GM23248 (cell line): Measurements from ENCODE around the gene CAMK4. TPM values are rescaled to one million over a fixed set of nuclear protein-coding genes. Genes with fewer than 3 reads are reported as not detected.

ENCODE experiments used
- DNase-seq: peaks from one replicate; pipeline ENCODE4 v3.0.0-alpha.2; 2015
- H2AFZ ChIP-seq: fragments of 200-600 bp; sonication (generic); 2 replicates; pipeline ENCODE4 v1.6.1; 2016; ENCODE audit warnings: antibody characterized with exemption
- H3F3A ChIP-seq: fragments of 200-600 bp; sonication (generic); 2 replicates; pipeline ENCODE4 v1.6.1; 2016; ENCODE audit warnings: mild to moderate bottlenecking, antibody characterized with exemption, mixed run types; ENCODE audit not compliant: insufficient read depth
- H3K27ac ChIP-seq: fragments of 200-600 bp; sonication (generic); 2 replicates; pipeline ENCODE4 v1.5.1; 2016; ENCODE audit warnings: mild to moderate bottlenecking
- H3K27me3 ChIP-seq: fragments of 200-600 bp; sonication (generic); replicated peaks from 2 replicates; pipeline ENCODE4 v1.6.1; 2016; ENCODE audit warnings: mild to moderate bottlenecking; ENCODE audit not compliant: insufficient read depth
- H3K36me3 ChIP-seq: fragments of 200-600 bp; sonication (generic); 2 replicates; pipeline ENCODE4 v1.6.1; 2016; ENCODE audit warnings: low read depth, mild to moderate bottlenecking
- H3K4me1 ChIP-seq: fragments of 200-600 bp; sonication (generic); 2 replicates; pipeline ENCODE4 v1.6.1; 2016; ENCODE audit warnings: mild to moderate bottlenecking; ENCODE audit not compliant: insufficient read depth
- H3K4me2 ChIP-seq: fragments of 200-600 bp; sonication (generic); one replicate; pipeline ENCODE4 v1.6.1; 2016; ENCODE audit warnings: mild to moderate bottlenecking; ENCODE audit not compliant: unreplicated experiment
- H3K4me3 ChIP-seq: fragments of 200-600 bp; sonication (generic); 2 replicates; pipeline ENCODE4 v1.5.1; 2016; ENCODE audit warnings: mild to moderate bottlenecking
- H3K79me2 ChIP-seq: fragments of 200-600 bp; sonication (generic); 2 replicates; pipeline ENCODE4 v1.6.1; 2016; ENCODE audit warnings: mild to moderate bottlenecking; ENCODE audit not compliant: insufficient read depth
- H3K9ac ChIP-seq: fragments of 200-600 bp; sonication (generic); 2 replicates; pipeline ENCODE4 v1.6.1; 2016; ENCODE audit warnings: mild to moderate bottlenecking
- H3K9me2 ChIP-seq: fragments of 200-600 bp; sonication (generic); 2 replicates; pipeline ENCODE4 v1.6.1; 2016; ENCODE audit warnings: mixed run types, mild to moderate bottlenecking, moderate library complexity; ENCODE audit not compliant: insufficient read depth
- H3K9me3 ChIP-seq: fragments of 200-600 bp; sonication (generic); one replicate; pipeline ENCODE4 v1.6.1; 2017; ENCODE audit warnings: low read depth
- H4K20me1 ChIP-seq: fragments of 200-600 bp; sonication (generic); 2 replicates; pipeline ENCODE4 v1.6.0; 2016; ENCODE audit not compliant: insufficient read depth
- EZH2 ChIP-seq: fragments of 200-600 bp; sonication (generic); IDR thresholded peaks from 2 replicates; pipeline ENCODE4 v1.6.1; 2018; ENCODE audit warnings: antibody characterized with exemption, mild to moderate bottlenecking; ENCODE audit not compliant: insufficient read depth, poor library complexity, severe bottlenecking
- EZH2phosphoT487 ChIP-seq: fragments of 200-600 bp; sonication (generic); IDR thresholded peaks from 2 replicates; pipeline ENCODE4 v1.6.1; 2018; ENCODE audit warnings: antibody characterized with exemption, moderate library complexity, mild to moderate bottlenecking, low read depth; ENCODE audit not compliant: insufficient read depth
- WGBS, 2 experiments: methylation state at CpG; one replicate each; pipeline ENCODE4 v1.1.6; 2015 to 2017; ENCODE audit warnings: low lambda C conversion rate in 2 of 2, low coverage in 1 of 2; ENCODE audit errors: missing lambda C conversion rate in 2 of 2; 5-methylcytosine and 5-hydroxymethylcytosine counted together
- in situ Hi-C: fragments of 300-500 bp; cut with MboI; formaldehyde crosslinking; loops from 2 replicates; pipeline ENCODE4 v1.15.0; 2020
- polyA plus RNA-seq: library from polyadenylated mRNA; unstranded; fragments of >200 nt; fragmentation: Nextera tagmentation; extraction: Ambion mirVana; gene quantifications from 2 replicates; pipeline ENCODE4 v1.2.1, GENCODE V29; 2016
- total RNA-seq: library from RNA; depleted of rRNA; stranded (reverse); fragments of >200 nt; shearing (Covaris generic); gene quantifications from 2 replicates; pipeline ENCODE4 v1.2.3, GENCODE V29; 2014

Gene CAMK4
- total and polyA plus RNA-seq, 2 experiments from 2014 or later = 3.2 to 3.6 TPM

DNA sequence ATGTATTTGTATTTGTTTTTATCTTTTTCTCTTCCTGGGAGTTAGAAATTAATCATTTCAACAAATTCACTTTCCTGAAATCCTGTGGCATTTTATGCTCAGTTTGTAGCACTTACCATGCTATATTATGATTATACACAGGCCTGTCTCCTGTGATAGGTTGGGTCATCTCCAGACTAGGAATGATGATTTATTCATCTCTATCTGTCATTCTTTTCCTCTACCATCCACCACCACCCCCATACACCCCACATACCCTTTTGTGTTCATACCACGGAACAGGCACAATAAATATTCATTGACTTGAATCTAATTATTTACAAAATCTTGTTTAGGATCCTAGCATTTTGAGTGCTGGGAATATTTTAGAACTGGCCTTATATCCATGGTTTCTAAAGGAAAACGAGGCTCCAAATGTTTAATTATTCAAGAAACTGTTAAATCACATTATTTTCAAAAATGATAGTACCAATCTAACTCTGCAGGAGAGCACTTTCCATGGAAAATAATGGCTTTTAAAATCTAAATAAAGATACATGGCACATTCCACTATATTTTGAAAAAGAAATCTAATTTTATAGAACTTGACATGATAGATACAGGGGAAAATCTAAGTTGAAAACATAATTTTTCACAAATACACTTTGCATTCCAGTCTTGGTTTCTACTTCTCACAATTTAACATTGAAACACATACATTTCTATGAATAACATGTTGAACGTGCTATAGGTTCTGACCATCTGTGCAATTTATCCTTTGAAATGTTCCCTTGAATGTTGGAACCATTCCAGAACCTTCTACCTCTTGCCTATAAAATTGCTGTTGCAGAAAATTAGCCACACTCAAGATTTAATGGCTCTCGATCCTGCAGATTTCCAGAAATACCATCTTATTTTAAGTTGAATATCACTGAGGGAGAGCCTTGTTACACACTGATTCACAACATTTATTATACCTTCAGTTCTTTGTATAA, 198.8 kb downstream of the CAMK4 start:
- H3K9me2 ChIP-seq = no peaks in the 10 kb centered on the region
- in situ Hi-C loops = no loop called here
- 56 to 58% methylated on average over 4 of the region's 4 CpGs for WGBS, 2 experiments
- H3K36me3 ChIP-seq = no peaks in the 10 kb centered on the region
- no peak overlapping the region for H2AFZ ChIP-seq
- no peak overlapping the region for H3K27ac ChIP-seq
- H3F3A ChIP-seq = no peaks in the 10 kb centered on the region
- H3K79me2 ChIP-seq = no peaks in the 10 kb centered on the region
- no peaks in the 10 kb centered on the region for H3K27me3 ChIP-seq
- no peak overlapping the region for H3K4me2 ChIP-seq
- no peaks in the 10 kb centered on the region for H4K20me1 ChIP-seq
- no peak overlapping the region for H3K4me3 ChIP-seq
- DNase-seq = no peak
- TF ChIP-seq EZH2phosphoT487 (no peak), EZH2 (no peak)
- no peaks in the 10 kb centered on the region for H3K4me1 ChIP-seq
- H3K9ac ChIP-seq = no peak overlapping the region
- H3K9me3 ChIP-seq = no peaks in the 10 kb centered on the region

DNA sequence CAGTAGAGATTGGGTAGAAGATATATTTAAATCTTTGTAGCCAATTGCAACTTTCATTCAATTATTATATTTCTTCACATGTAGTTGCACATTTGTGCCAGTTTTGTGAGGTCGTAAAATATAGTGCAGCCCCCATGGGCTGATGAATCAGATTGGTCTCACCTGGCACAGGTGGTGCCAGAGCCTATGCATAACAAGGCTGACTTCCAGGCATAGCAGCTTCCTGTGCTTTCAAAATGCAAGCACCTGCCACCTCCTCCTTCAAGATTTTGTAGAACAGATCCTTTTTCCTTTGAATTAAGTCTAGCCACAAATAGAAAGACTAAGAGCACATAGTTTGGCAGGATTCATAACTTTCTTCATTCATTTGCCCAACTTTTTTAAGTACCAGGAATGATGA, 201.0 kb downstream of the CAMK4 start:
- Histone ChIP-seq H3K4me2 (no peak overlapping the region), H3K27me3 (no peaks in the 10 kb centered on the region), H3K36me3 (no peaks in the 10 kb centered on the region), H3F3A (no peaks in the 10 kb centered on the region), H3K4me3 (no peak overlapping the region), H4K20me1 (no peaks in the 10 kb centered on the region), H3K4me1 (no peaks in the 10 kb centered on the region), H2AFZ (no peak overlapping the region), H3K27ac (no peak overlapping the region), H3K79me2 (no peaks in the 10 kb centered on the region), H3K9ac (no peak overlapping the region), H3K9me3 (no peaks in the 10 kb centered on the region), H3K9me2 (no peaks in the 10 kb centered on the region)
- in situ Hi-C loops = no loop called here
- no peak for DNase-seq
- 46 to 47% methylated on average over 1 of the region's 1 CpG for WGBS, 2 experiments
- TF ChIP-seq EZH2 (no peak), EZH2phosphoT487 (no peak)

DNA sequence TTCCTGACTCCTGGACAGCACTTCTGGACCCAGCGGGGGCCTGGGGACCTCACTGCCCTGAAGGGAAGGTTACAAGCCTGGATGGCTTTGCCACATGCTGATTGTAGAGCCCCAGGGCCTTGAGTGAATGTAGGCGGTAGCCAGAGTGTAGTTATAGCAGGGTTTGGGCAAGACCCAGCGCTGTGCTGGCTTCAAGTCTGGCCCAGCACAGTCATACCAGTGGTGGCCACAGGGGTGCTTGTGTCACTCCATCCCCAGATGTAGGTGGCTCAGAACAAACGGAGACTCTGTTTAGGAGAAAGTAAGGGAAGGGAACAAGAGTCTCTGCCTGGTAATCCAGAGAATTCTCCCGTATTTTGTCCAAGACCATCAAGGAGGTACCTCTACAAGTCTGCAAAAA, 203.6 kb downstream of the CAMK4 start:
- no peak for DNase-seq
- 65 to 68% methylated on average over 5 of the region's 5 CpGs for WGBS, 2 experiments
- H3K27me3 ChIP-seq = no peaks in the 10 kb centered on the region
- H3K36me3 ChIP-seq = no peaks in the 10 kb centered on the region
- in situ Hi-C loops = no loop called here
- H3K9ac ChIP-seq = no peak overlapping the region
- no peaks in the 10 kb centered on the region for H3K79me2 ChIP-seq
- no peaks in the 10 kb centered on the region for H4K20me1 ChIP-seq
- H3K9me2 ChIP-seq = no peaks in the 10 kb centered on the region
- H3F3A ChIP-seq = peaks cover 6% of the 10 kb centered on the region
- TF ChIP-seq EZH2phosphoT487 (no peak), EZH2 (no peak)
- H3K4me3 ChIP-seq = no peak overlapping the region
- no peak overlapping the region for H2AFZ ChIP-seq
- H3K4me2 ChIP-seq = no peak overlapping the region
- H3K27ac ChIP-seq = no peak overlapping the region
- H3K9me3 ChIP-seq = no peaks in the 10 kb centered on the region
- H3K4me1 ChIP-seq = peaks cover 2% of the 10 kb centered on the region

DNA sequence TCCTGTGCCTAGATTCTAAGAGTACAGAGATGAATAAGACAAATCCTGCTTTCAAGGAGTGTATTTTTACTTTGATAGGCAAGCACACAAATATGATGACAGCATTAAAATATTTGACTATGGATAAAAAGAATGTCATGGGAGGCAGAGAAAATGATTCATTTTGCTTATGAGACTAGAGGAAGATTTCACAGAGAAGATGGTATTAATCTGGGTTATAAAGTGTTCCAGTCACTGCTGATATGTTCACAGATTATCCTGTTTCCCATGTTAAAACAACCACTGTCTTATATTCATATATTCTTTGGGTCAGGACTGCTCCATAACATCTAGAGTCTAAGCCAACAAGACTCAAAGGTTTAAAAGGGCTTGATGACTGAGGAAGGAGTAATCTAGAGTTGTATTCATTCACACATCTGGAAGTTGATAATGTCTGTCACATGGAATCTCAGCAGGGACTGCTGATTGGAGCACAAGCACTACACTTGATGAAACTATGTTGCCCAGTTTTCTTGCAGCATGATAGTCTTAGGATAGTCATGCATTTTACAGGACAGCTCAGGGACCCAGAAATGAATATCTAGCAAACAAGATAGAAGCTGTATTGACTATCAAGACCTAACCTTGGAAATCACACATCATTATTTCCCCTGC, 208.8 kb downstream of the CAMK4 start:
- in situ Hi-C loops = no loop called here
- Histone ChIP-seq H3K27ac (peak overlapping the region; percentile 26), H3K9me3 (no peaks in the 10 kb centered on the region), H3K36me3 (no peaks in the 10 kb centered on the region), H3K9me2 (no peaks in the 10 kb centered on the region), H3K79me2 (no peaks in the 10 kb centered on the region), H3F3A (peaks cover 15% of the 10 kb centered on the region), H2AFZ (no peak overlapping the region), H3K4me3 (no peak overlapping the region), H3K4me2 (peak overlapping the region; percentile 29), H3K4me1 (peaks cover 12% of the 10 kb centered on the region), H3K27me3 (no peaks in the 10 kb centered on the region), H4K20me1 (no peaks in the 10 kb centered on the region), H3K9ac (no peak overlapping the region)
- DNase-seq = peak; percentile 60
- no peak for TF ChIP-seq EZH2
- TF ChIP-seq EZH2phosphoT487 = no peak
